ENCODE measurements around the gene ARHGEF12.

- TF ChIP-seq GATA2 (IDR thresholded peaks at IDR 0.05; ENCODE audit: low read depth, low read length) (no peak), GATA3 (IDR thresholded peaks at IDR 0.05; ENCODE audit: low read depth, low read length) (no peak)
Measured at GRCh38 chr11:120302001-120302805, 34.0 kb upstream of the ARHGEF12 start.

Measured in SH-SY5Y (cell line).